IPS-18c (cell line): ENCODE data around the gene TEX28.
"Not testable (repeated sequence)": the region's sequence is repeated elsewhere in the genome, so short reads cannot be mapped to it uniquely, and the experiment has no call there.

ENCODE experiments used
- H3K4me3 ChIP-seq: 2 replicates; pipeline ENCODE4 v1.7.0; 2013; ENCODE audit warnings: low read depth, mild to moderate bottlenecking, low read length, moderate library complexity; ENCODE audit not compliant: insufficient read depth
- H3K9me3 ChIP-seq: one replicate; pipeline ENCODE4 v1.6.1; 2013; ENCODE audit warnings: mild to moderate bottlenecking, low read length, moderate library complexity; ENCODE audit not compliant: control insufficient read depth, insufficient read depth

The TEX28 gene, protein sequence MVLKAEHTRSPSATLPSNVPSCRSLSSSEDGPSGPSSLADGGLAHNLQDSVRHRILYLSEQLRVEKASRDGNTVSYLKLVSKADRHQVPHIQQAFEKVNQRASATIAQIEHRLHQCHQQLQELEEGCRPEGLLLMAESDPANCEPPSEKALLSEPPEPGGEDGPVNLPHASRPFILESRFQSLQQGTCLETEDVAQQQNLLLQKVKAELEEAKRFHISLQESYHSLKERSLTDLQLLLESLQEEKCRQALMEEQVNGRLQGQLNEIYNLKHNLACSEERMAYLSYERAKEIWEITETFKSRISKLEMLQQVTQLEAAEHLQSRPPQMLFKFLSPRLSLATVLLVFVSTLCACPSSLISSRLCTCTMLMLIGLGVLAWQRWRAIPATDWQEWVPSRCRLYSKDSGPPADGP

GRCh38 chrX:154294791-154295574 is at the start of gene TEX28:
TEX28 (minus strand) TSS chrX:154295124; CDS start chrX:154292117, 3,007 bp downstream.
- Histone ChIP-seq H3K9me3 (peaks cover 7% of the 10 kb centered on the region), H3K4me3 (no peak within 1 kb of the TSS)

DNA sequence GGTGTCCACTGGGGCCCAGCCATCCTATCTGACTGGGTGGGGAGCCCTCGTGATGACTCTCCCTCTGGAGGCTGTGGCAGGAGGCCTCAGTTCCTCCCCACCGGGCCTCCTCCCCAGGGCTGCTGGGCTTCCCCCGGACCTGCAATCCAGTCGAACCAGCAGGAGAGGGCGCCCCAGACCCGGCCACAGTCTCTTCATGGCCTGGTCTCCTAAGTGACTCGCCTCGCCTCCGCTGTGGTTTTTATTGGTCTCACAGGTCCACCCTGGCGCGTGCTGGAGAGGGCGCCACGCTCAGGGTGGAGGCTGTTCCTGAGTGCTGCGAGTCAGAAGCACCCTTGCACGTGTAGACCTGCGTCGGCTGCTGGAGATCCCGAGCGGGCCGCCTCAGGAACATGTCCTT is 48.7 kb upstream of the TEX28 start:
- H3K9me3 ChIP-seq, H3K4me3 ChIP-seq: not testable (repeated sequence)

DNA sequence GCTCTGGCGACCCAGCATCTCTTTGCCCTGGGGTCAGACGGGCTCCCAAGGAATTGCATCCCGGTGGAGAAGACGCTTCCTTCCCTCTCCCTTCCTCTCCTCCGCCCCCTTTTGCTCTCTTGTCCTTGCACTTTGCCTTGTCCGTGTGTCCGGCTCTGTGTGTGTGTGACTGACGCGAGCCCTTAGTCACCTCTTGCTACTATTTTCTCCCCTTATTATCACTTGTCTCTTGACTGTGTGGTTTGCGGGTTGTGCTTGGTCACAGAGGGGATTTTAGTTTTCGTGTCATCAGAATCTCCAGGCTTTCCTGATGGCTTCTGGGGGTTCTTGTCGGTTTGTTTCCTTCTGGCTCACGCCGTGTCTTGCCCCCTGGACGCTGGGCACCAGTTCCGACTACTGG is 48.1 kb upstream of the TEX28 start:
- H3K9me3 ChIP-seq, H3K4me3 ChIP-seq: not testable (repeated sequence)

DNA sequence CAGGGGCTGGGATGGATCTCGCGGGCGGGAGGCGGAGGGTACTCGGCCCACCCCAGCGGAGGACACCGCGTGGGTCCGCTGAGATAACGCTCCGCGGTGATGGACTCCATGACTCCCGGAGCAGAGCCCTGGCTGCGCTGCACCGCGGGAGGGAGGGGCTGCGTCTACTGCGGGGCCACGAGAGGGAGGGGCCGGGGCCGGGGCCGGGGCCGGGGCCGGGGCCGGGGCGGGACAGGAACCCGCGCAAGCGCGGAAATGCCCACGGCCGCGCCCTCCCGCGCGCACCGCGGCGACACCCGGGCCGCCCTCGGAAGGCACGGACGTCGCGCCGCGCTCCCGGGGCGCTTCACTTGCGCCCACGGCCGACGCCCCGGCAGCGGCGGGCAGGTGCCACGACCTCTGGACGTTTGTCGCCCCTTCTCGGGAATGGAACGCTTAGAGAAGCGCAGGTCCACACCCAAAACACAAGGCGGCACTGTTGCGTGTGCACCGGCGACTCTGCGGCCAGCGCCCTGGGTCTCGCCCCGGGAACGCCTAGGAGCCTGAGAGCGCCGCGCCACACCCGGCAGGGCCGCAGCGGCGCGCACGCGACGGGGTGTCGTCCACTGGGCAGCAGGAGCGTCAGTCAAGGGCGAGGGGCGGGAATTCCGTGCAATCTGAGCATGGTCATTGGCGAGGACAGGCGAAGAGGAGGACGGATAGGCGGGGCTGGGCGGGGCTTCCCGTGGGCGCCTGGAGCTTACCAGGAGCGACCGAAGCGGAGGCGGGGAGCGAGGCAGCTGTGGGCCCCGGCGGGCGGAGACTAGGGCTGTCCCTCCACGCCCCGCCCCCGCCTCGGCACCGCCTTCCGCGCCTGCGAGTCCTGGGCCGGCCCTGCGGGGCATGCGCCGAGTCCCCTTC is 46.7 kb upstream of the TEX28 start:
- H3K4me3 ChIP-seq, H3K9me3 ChIP-seq: not testable (repeated sequence)

DNA sequence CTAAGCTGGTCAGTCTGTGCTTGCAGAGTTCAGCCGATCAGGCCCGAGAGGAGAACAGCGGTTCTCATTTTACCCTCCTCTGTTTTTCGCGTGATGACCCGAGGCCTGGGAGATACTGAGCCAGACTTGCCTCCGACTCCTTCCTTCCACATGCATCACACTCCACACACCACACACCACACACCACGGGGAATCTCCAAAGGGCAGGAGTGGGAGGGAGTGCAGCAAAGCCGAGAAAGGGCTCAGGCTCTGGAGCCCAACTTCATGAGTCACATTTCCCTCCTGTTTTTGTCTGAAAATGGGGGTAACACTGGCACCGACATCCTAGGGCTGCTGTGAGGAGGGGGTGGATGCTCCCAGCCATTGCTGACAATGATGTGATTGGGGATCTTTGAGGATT is 39.6 kb upstream of the TEX28 start:
- no peak overlapping the region for H3K4me3 ChIP-seq
- H3K9me3 ChIP-seq, result peaks cover 2% of the 10 kb centered on the region

DNA sequence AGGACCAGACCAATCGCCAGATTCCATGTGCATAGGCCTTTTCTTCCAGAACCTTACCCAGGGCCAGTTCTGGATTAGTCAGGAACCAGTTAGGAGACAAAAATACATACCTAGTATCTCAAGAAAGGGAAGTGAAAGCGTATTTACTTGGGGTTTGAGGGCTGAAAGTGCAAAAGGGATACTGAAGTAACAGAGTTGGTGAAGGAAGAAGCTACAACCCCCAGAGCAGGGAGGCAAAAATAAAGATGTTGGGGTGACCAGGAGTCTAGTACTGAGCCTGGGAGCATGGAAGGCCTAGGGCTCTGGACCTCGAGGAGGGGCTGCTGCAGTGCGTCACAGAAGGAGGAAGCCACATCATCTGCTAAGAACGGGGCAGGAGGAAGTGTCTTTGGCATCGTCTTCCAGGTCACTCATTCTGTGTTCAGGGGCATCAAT is 38.9 kb upstream of the TEX28 start:
- Histone ChIP-seq H3K4me3 (no peak overlapping the region), H3K9me3 (peaks cover 3% of the 10 kb centered on the region)

DNA sequence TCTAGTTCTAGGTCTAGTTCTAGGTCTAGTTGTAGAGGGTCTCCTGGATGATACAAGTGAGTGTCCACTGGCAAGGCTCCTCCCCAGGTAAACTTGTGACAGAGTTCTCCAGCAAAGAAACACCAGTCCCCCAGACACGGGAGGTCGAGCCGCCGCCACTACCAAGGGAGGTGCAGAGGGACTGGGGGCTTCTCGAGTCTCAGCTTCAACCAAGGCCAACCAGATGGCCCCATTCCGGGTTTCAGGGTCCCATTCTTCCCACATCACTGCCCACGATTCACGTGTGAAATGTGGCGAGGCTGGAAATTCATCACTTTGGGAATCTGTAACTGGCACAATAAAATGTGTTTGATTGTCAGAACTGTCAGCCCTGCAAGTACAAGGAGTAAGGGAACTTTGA is 38.2 kb upstream of the TEX28 start:
- H3K4me3 ChIP-seq, result no peak overlapping the region
- peaks cover 6% of the 10 kb centered on the region for H3K9me3 ChIP-seq

DNA sequence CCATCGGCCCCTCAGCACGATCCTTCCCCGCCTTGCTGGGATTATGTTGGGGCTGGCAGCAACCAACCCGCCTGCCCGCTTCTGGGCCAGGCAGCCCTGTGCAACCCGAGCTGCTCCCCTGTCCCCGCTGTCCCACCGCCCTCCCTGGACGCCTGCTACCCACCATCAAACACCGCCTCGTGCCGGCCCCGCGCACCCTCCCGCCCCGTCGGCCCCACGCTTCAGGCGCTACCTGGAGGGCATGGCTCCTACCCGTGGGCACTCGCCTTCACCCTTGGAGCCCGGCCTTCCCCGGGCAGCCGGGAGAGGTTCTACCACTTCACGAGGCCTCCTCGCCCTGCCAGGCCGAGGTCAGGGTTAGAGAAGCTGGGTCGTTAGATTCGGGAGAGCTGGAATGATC is 37.6 kb upstream of the TEX28 start:
- Histone ChIP-seq H3K4me3 (no peak overlapping the region), H3K9me3 (peaks cover 6% of the 10 kb centered on the region)

GRCh38 chrX:154329294-154329693 is 34.4 kb upstream of the TEX28 start:
- H3K9me3 ChIP-seq, result peaks cover 10% of the 10 kb centered on the region
- no peak overlapping the region for H3K4me3 ChIP-seq

DNA sequence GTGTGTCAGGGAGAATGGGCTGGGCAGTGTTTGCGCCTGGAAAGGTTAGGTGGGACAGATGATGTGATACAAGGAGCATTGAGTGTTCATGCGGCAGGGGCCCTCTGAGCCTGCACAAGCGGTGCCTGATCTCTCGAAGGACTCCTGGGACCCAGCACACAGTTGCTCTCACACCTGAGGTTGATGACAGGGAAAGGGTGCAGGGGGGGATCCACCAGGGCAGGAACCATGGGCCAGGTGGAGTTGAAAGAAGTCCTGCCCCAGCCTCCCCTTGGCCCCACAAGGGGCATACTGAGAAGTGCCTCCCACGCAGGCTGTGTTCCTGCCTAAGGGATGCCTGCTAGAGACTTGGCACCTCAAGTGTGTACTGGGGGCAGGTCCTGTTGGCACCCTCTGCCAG is 33.7 kb upstream of the TEX28 start:
- Histone ChIP-seq H3K9me3 (peaks cover 8% of the 10 kb centered on the region), H3K4me3 (no peak overlapping the region)

- Histone ChIP-seq H3K9me3 (peaks cover 11% of the 10 kb centered on the region), H3K4me3 (no peak overlapping the region)
These were observed 32.3 kb upstream of the TEX28 start for GRCh38 chrX:154327038-154327820.

DNA sequence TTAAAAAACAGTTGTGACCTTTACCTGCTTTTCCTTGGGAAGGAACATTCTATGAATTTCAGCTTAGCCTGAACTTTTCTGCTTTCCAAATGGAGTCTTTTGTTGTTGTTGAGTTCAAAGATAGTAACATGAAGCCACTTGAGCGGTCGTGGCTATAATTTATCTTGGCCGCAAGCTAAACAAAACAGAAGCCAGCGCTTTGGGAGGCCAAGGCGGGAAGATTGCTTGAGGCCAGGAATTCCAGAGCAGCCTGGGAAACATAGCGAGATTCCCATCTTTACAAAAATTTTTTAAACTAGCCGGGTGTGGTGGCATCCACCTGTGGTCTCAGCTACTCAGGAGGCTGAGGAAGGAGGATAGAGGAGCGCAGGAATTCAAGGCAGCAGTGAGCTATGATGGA is 30.6 kb upstream of the TEX28 start:
- Histone ChIP-seq H3K9me3 (peaks cover 11% of the 10 kb centered on the region), H3K4me3 (no peak overlapping the region)

DNA sequence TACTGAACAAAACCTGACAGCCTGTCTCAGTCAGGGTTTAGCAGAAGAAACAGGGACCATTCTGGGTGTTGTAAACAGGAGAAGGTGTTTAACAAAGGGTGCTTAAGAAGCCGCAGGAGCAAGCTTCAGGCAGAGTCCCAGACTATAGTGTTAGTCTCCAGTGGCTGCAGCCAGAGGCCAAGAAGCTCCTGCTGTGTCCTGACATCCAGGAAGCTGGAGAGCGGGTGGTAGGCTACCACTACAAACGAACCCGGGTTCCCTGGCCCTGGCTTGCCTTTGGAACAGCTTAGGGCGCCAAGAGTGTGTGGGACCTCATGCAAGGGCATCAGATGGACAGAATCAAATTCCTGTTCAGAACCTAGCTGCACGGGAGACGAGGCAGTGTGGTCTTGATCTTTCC is 28.6 kb upstream of the TEX28 start:
- no peak overlapping the region for H3K4me3 ChIP-seq
- peaks cover 8% of the 10 kb centered on the region for H3K9me3 ChIP-seq

DNA sequence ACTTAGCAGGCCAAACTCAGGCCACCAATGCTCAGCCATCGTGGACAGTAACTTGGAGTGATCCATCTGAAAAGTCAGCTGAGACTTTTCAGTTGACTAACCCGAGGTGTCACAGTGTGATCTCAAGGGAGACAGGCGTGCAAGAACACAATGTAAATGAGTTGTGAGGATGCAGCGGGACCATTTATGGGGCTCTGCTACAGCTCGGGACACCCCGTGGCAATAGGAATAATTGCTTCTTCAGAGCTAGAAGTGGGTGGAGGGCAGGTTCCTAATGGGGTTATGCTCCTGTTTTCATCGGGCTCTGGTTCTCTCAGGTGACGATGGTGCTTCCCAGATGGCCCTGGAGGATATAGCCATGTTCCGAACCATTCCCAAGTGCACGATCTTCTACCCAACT is 28.0 kb upstream of the TEX28 start:
- H3K4me3 ChIP-seq, result no peak overlapping the region
- H3K9me3 ChIP-seq, result peaks cover 6% of the 10 kb centered on the region

GRCh38 chrX:154321594-154321993 is 26.7 kb upstream of the TEX28 start:
- H3K9me3 ChIP-seq, result peaks cover 12% of the 10 kb centered on the region
- H3K4me3 ChIP-seq, result no peak overlapping the region

- Histone ChIP-seq H3K9me3 (peaks cover 14% of the 10 kb centered on the region), H3K4me3 (no peak overlapping the region)
These were observed 26.2 kb upstream of the TEX28 start for GRCh38 chrX:154321152-154321551.

DNA sequence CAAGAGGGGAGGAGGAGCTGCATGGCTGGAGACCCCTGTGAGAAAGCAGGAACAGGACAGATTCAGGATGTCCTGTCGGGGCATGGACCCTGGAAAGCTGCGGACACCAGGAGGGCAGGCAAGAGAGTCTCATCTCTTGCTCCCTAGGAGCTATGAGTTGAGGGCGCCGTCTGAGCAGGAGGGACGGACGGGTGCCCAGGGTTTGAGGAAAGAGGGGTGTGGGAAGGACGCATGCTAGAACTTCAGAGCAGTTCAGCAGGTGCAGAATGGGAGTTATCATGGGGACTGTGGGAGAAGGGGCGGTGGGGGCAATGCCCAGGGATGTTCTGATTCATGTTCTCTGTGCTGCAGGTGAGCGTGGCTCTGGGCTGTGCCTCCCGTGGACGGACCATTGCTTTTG is 25.5 kb upstream of the TEX28 start:
- H3K4me3 ChIP-seq, result no peak overlapping the region

More for the DNA sequence above, 25.5 kb upstream of the TEX28 start:
- H3K9me3 ChIP-seq, result peaks cover 14% of the 10 kb centered on the region
